ENCODE data around the gene LPCAT3.

- TF ChIP-seq CTCF (IDR thresholded peaks at IDR 0.05) (no peak), ZFX (IDR thresholded peaks at IDR 0.05; ENCODE audit: borderline replicate concordance) (no peak)
Observed at GRCh38 chr12:6952121-6952862, 66.0 kb downstream of the LPCAT3 start.
